ENCODE data around the gene RSU1.

The RSU1 gene

DNA sequence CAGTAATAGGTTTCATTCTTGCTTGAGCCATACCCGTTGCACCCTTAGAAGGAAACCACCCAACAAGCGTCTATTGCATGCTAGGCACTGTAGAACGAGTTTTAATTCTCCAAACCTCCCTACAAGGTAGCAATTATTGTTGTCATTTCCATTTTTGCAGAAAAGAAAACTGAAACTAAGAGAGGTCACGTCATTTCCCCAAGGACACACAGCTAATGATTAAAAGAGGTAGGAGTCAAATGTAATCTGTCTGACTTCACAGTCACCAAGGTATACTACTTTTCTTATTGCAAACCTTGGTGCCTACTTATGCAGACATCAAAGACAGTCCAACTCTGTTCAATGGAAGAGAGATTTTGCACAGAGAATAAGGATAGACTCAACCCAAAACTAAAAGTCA lies 246.5 kb downstream of the RSU1 start:
- no peaks in the 10 kb centered on the region for H3K27me3 ChIP-seq
- H3K9me3 ChIP-seq: no peaks in the 10 kb centered on the region
- 0 out of 2 replicates have a peak overlapping the region, but pooled peaks have one; percentile 9 for H3K4me2 ChIP-seq
- no peak overlapping the region for H3K9ac ChIP-seq
- H4K20me1 ChIP-seq: no peaks in the 10 kb centered on the region
- no peaks in the 10 kb centered on the region for H3K36me3 ChIP-seq
- H3K4me1 ChIP-seq: peaks cover 19% of the 10 kb centered on the region
- TF ChIP-seq Cebpa-rat (IDR thresholded peaks at IDR 0.05): no peak
- H3K27ac ChIP-seq: no peak overlapping the region
- no peak overlapping the region for H3K4me3 ChIP-seq

GRCh38 chr10:16566202-16566805 lies 250.9 kb downstream of the RSU1 start:
- no peak overlapping the region for H3K4me3 ChIP-seq
- no peak for TF ChIP-seq Cebpa-rat (IDR thresholded peaks at IDR 0.05)
- H3K9me3 ChIP-seq: no peaks in the 10 kb centered on the region
- no peaks in the 10 kb centered on the region for H3K36me3 ChIP-seq
- H3K4me1 ChIP-seq: peaks cover 23% of the 10 kb centered on the region
- no peaks in the 10 kb centered on the region for H3K27me3 ChIP-seq
- H3K27ac ChIP-seq: peak overlapping the region; percentile 16; the same call in 1 of the 2 replicates
- peak overlapping the region; percentile 61 for H3K4me2 ChIP-seq
- H3K9ac ChIP-seq: no peak overlapping the region
- H4K20me1 ChIP-seq: no peaks in the 10 kb centered on the region

DNA sequence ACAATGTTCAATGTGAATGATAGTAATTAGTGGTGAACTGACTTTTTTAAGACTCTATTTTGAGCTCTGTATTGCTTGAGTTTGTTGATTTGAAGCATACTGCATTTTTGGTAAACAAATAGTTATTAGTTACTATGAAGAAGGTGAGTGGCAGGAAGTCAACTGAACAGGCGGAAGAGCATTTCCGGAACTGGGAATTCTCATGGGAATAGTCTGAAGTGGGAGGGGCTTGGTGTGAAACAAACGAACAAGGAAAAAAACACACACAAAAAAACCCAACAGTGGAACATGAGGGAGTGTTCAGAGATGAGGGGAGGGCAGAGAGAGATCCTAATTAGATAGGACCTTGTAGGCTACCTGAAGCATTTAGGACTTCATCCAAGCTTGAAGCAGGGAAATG lies 251.6 kb downstream of the RSU1 start:
- Histone ChIP-seq H3K27me3 (no peaks in the 10 kb centered on the region), H3K4me1 (peaks cover 18% of the 10 kb centered on the region), H3K4me2 (peak overlapping the region; percentile 61), H3K9ac (no peak overlapping the region), H3K9me3 (no peaks in the 10 kb centered on the region), H3K27ac (peak overlapping the region; percentile 16; the same call in 1 of the 2 replicates), H3K36me3 (no peaks in the 10 kb centered on the region), H3K4me3 (no peak overlapping the region), H4K20me1 (no peaks in the 10 kb centered on the region)
- TF ChIP-seq Cebpa-rat (IDR thresholded peaks at IDR 0.05): no peak

- Histone ChIP-seq H3K36me3 (no peaks in the 10 kb centered on the region), H3K4me1 (peaks cover 18% of the 10 kb centered on the region), H3K27me3 (no peaks in the 10 kb centered on the region), H4K20me1 (no peaks in the 10 kb centered on the region), H3K9ac (no peak overlapping the region), H3K9me3 (peaks cover 10% of the 10 kb centered on the region), H3K27ac (no peak overlapping the region), H3K4me2 (no peak overlapping the region), H3K4me3 (no peak overlapping the region)
- no peak for TF ChIP-seq Cebpa-rat (IDR thresholded peaks at IDR 0.05)
These were observed 254.3 kb downstream of the RSU1 start for GRCh38 chr10:16562891-16563290.

GRCh38 chr10:16559236-16559773 lies 257.9 kb downstream of the RSU1 start:
- no peaks in the 10 kb centered on the region for H4K20me1 ChIP-seq
- H3K36me3 ChIP-seq: no peaks in the 10 kb centered on the region
- no peak overlapping the region for H3K4me3 ChIP-seq
- no peaks in the 10 kb centered on the region for H3K4me1 ChIP-seq
- H3K27me3 ChIP-seq: no peaks in the 10 kb centered on the region
- no peak for TF ChIP-seq Cebpa-rat (IDR thresholded peaks at IDR 0.05)
- no peak overlapping the region for H3K9ac ChIP-seq
- no peak overlapping the region for H3K27ac ChIP-seq
- peaks cover 12% of the 10 kb centered on the region for H3K9me3 ChIP-seq
- no peak overlapping the region for H3K4me2 ChIP-seq

DNA sequence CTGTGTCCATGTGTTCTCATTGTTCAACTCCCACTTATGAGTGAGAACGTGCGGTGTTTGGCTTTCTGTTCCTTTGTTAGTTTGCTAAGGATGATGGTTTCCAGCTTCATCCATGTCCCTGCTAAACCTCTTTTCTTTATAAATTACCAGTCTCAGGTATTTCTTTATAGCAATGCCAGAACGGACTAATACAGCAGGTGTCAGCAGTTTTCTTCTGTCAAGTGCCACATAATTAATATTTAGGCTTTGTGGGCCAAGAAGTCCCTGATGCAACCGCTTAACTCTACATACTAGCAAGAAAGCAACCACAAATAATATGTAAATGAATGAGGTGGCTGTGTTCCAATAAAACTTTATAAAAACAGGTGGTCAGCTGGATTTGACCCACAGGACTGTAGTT lies 269.3 kb downstream of the RSU1 start:
- Histone ChIP-seq H3K4me2 (no peak overlapping the region), H3K4me3 (no peak overlapping the region), H3K27ac (no peak overlapping the region), H3K9ac (no peak overlapping the region), H3K9me3 (peaks cover 9% of the 10 kb centered on the region), H3K36me3 (no peaks in the 10 kb centered on the region), H3K4me1 (no peaks in the 10 kb centered on the region), H3K27me3 (no peaks in the 10 kb centered on the region), H4K20me1 (no peaks in the 10 kb centered on the region)
- TF ChIP-seq Cebpa-rat (IDR thresholded peaks at IDR 0.05): no peak

GRCh38 chr10:16545116-16545736 lies 272.0 kb downstream of the RSU1 start:
- Histone ChIP-seq H4K20me1 (no peaks in the 10 kb centered on the region), H3K4me1 (no peaks in the 10 kb centered on the region), H3K9me3 (peaks cover 8% of the 10 kb centered on the region), H3K9ac (no peak overlapping the region), H3K4me2 (no peak overlapping the region), H3K4me3 (no peak overlapping the region), H3K27ac (no peak overlapping the region), H3K36me3 (no peaks in the 10 kb centered on the region), H3K27me3 (no peaks in the 10 kb centered on the region)
- no peak for TF ChIP-seq Cebpa-rat (IDR thresholded peaks at IDR 0.05)

- Histone ChIP-seq H3K9ac (no peak overlapping the region), H4K20me1 (no peaks in the 10 kb centered on the region), H3K9me3 (0 out of 2 replicates have a peak, but pooled peaks cover 2% of the 10 kb centered on the region), H3K27ac (no peak overlapping the region), H3K4me3 (no peak overlapping the region), H3K27me3 (no peaks in the 10 kb centered on the region), H3K36me3 (no peaks in the 10 kb centered on the region), H3K4me2 (no peak overlapping the region), H3K4me1 (no peaks in the 10 kb centered on the region)
- no peak for TF ChIP-seq Cebpa-rat (IDR thresholded peaks at IDR 0.05)
These were observed 272.6 kb downstream of the RSU1 start for GRCh38 chr10:16544591-16544990.

DNA sequence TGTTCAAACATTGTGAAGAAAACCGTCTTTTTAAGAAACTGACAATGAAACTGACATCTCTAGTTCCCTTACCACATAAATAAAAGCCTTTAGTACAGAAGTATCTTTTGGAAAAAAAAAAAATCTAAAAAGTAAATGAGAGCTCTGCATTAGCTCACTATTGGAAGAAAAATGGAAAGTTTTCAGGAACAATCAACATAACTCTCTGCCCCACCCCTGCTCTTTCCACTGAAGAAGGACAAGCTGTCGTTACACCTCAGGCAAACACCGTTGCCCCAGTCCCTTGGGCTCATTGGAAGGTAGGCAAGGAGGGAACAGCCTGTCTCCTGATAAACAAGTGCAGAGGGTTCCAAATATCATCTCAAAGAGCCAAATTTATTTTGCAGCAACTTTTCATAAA lies 273.1 kb downstream of the RSU1 start:
- TF ChIP-seq Cebpa-rat (IDR thresholded peaks at IDR 0.05): no peak
- H3K27me3 ChIP-seq: no peaks in the 10 kb centered on the region
- no peaks in the 10 kb centered on the region for H4K20me1 ChIP-seq
- no peak overlapping the region for H3K9ac ChIP-seq
- H3K4me1 ChIP-seq: no peaks in the 10 kb centered on the region
- no peak overlapping the region for H3K4me2 ChIP-seq
- no peak overlapping the region for H3K4me3 ChIP-seq
- H3K36me3 ChIP-seq: no peaks in the 10 kb centered on the region
- no peak overlapping the region for H3K27ac ChIP-seq
- no peaks in the 10 kb centered on the region for H3K9me3 ChIP-seq

All from BLaER1 (cell line).